HCT116 (cell line): Measurements from ENCODE around the gene FSD1.

Experiments
- CTCF ChIP-seq, 3 experiments: fragments of 200-600 bp in 1 of 3; sonication (generic) in 1 of 3; IDR thresholded peaks in 2 of 3; conservative IDR thresholded peaks in 1 of 3; 2 replicates each; pipeline ENCODE4 v1.5.1; 2012 to 2017; ENCODE audit warnings: low read depth in 2 of 3, low read length in 2 of 3, antibody characterized with exemption in 1 of 3, borderline replicate concordance in 1 of 3, control low read depth in 1 of 3, mild to moderate bottlenecking in 1 of 3, mixed read lengths in 1 of 3, mixed run types in 1 of 3, moderate library complexity in 1 of 3; ENCODE audit not compliant: insufficient read depth in 1 of 3
- EGR1 ChIP-seq: IDR thresholded peaks from 2 replicates; pipeline ENCODE4 v1.6.1; 2012; ENCODE audit warnings: low read depth
- EZH2 ChIP-seq: fragments of 200-600 bp; sonication (generic); IDR thresholded peaks from 2 replicates; pipeline ENCODE4 v1.6.1; 2017; ENCODE audit warnings: antibody characterized with exemption, mixed run types
- POLR2A ChIP-seq: IDR thresholded peaks from 2 replicates; pipeline ENCODE4 v1.7.0; 2011; ENCODE audit warnings: borderline replicate concordance; ENCODE audit not compliant: insufficient read depth, insufficient read length; ENCODE audit errors: extremely low read depth
- POLR2AphosphoS5 ChIP-seq: IDR thresholded peaks from 2 replicates; pipeline ENCODE4 v1.6.1; 2011; ENCODE audit warnings: mild to moderate bottlenecking, low read depth, low read length, moderate library complexity
- SP1 ChIP-seq: IDR thresholded peaks from 2 replicates; pipeline ENCODE4 v1.6.1; 2012; ENCODE audit warnings: low read depth
- YY1 ChIP-seq: IDR thresholded peaks from 2 replicates; pipeline ENCODE4 v1.6.1; 2011; ENCODE audit warnings: low read length, low read depth, moderate library complexity, mild to moderate bottlenecking; ENCODE audit not compliant: insufficient replicate concordance; ENCODE audit errors: extremely low read depth

DNA sequence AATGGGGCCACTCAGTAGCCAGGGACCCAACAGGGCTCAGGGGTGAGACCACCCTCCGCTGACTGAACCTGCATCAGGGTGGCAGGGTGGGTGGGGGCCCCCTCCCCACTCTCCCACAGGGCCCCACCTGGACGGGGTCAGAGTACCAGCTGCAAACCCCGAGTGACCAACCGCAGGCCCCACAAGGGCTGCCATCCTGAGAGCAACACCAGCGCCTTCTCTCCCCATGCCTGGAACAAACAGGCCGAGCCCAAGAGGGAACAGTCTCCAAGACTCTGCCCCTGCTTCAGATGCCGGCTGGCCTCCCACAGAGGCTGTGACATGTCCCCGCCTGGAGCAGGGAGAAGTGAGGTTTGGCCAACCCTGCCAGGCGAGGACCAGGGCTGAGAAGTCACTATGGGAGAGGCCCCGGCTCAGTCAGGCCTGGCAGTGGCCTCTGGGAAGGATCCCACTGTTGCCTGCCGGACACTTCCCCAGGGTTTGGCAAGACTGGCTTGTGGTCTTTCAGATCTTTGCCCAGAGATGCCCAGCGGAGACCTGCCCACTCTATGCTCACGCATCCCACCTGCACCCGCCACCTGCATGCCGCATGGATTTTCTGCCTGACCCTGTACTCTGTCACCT is 66.1 kb downstream of the FSD1 start:
- no peak for TF ChIP-seq SP1
- no peak for TF ChIP-seq CTCF (IDR thresholded peaks at IDR 0.05 in 2 of 3, conservative IDR thresholded peaks at IDR 0.05 in 1 of 3; ENCODE audit: borderline replicate concordance in 1 of 3, insufficient read depth in 1 of 3, low read depth in 2 of 3, low read length in 2 of 3)
- TF ChIP-seq POLR2AphosphoS5: no peak
- TF ChIP-seq YY1: no peak
- no peak for TF ChIP-seq EZH2
- no peak for TF ChIP-seq EGR1
- TF ChIP-seq POLR2A: no peak
